Esophagus muscularis mucosa (tissue), 3 donors: ENCODE data around the gene KLHL8.

Source experiments
- CTCF ChIP-seq, 3 experiments: fragments of 200-600 bp in 2 of 3; fragments of 450-650 bp in 1 of 3; sonication (generic) in 2 of 3; IDR thresholded peaks; one replicate each; pipeline ENCODE4 v1.5.1; 2017 to 2019; ENCODE audit warnings: antibody characterized with exemption in 3 of 3, mild to moderate bottlenecking in 2 of 3, moderate library complexity in 1 of 3
- POLR2A ChIP-seq: fragments of 450-650 bp; IDR thresholded peaks from one replicate; pipeline ENCODE4 v1.6.1; 2017; ENCODE audit warnings: antibody characterized with exemption, moderate library complexity, mild to moderate bottlenecking, low read depth
- POLR2AphosphoS5 ChIP-seq, 2 donors: sonication (generic); formaldehyde crosslinking; IDR thresholded peaks; one replicate each; pipeline ENCODE4 v1.6.1; 2017; ENCODE audit warnings: antibody characterized with exemption in 2 of 2

DNA sequence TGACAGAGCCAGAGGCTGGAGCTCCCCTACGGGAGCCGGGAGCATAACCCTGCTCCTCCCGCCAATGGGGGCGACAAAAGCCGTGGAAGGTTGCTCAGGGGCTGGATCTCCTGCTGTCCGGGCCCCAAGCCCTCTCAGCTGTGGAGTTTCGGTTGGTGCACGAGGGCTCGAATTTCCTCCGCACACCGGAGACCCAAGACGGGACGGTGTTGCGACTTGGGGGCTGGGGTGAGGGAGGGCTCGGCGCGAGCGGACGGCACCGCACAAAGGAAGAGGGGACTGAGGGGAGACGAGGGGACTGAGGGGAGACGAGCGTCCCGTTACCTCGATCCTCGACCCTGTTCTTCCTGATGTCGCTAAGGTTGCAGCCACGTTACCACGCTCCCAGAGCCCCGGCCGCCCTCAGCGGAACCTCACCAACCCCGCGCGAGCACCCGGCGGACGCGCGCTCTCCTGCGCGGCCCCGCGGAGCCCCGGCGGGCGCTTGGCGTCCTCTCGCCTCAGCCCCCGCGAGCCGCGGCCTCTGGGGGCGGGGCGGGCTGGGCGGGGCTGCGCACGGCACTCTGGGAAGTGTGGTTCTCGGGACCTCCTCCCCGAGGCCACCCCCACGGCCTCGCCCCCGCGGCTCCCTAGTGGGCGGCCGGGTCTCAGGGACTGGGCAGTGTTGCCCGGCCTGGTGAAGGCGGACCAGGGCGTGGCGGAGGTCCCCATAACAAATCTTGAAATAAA is at the start of gene KLHL8:
- TF ChIP-seq POLR2A = no peak
- no peak for TF ChIP-seq CTCF (IDR thresholded peaks at IDR 0.05)
- peak; percentile 59 to 84 for TF ChIP-seq POLR2AphosphoS5 (IDR thresholded peaks at IDR 0.05)
